GM23248 (cell line): Measurements from ENCODE around the gene SHROOM3. TPM values are rescaled to one million over a fixed set of nuclear protein-coding genes. Genes with fewer than 3 reads are reported as not detected.

ENCODE experiments used
- DNase-seq: peaks from one replicate; pipeline ENCODE4 v3.0.0-alpha.2; 2015
- H2AFZ ChIP-seq: fragments of 200-600 bp; sonication (generic); 2 replicates; pipeline ENCODE4 v1.6.1; 2016; ENCODE audit warnings: antibody characterized with exemption
- H3F3A ChIP-seq: fragments of 200-600 bp; sonication (generic); 2 replicates; pipeline ENCODE4 v1.6.1; 2016; ENCODE audit warnings: mild to moderate bottlenecking, antibody characterized with exemption, mixed run types; ENCODE audit not compliant: insufficient read depth
- H3K27ac ChIP-seq: fragments of 200-600 bp; sonication (generic); 2 replicates; pipeline ENCODE4 v1.5.1; 2016; ENCODE audit warnings: mild to moderate bottlenecking
- H3K27me3 ChIP-seq: fragments of 200-600 bp; sonication (generic); replicated peaks from 2 replicates; pipeline ENCODE4 v1.6.1; 2016; ENCODE audit warnings: mild to moderate bottlenecking; ENCODE audit not compliant: insufficient read depth
- H3K36me3 ChIP-seq: fragments of 200-600 bp; sonication (generic); 2 replicates; pipeline ENCODE4 v1.6.1; 2016; ENCODE audit warnings: low read depth, mild to moderate bottlenecking
- H3K4me1 ChIP-seq: fragments of 200-600 bp; sonication (generic); 2 replicates; pipeline ENCODE4 v1.6.1; 2016; ENCODE audit warnings: mild to moderate bottlenecking; ENCODE audit not compliant: insufficient read depth
- H3K4me2 ChIP-seq: fragments of 200-600 bp; sonication (generic); one replicate; pipeline ENCODE4 v1.6.1; 2016; ENCODE audit warnings: mild to moderate bottlenecking; ENCODE audit not compliant: unreplicated experiment
- H3K4me3 ChIP-seq: fragments of 200-600 bp; sonication (generic); 2 replicates; pipeline ENCODE4 v1.5.1; 2016; ENCODE audit warnings: mild to moderate bottlenecking
- H3K79me2 ChIP-seq: fragments of 200-600 bp; sonication (generic); 2 replicates; pipeline ENCODE4 v1.6.1; 2016; ENCODE audit warnings: mild to moderate bottlenecking; ENCODE audit not compliant: insufficient read depth
- H3K9ac ChIP-seq: fragments of 200-600 bp; sonication (generic); 2 replicates; pipeline ENCODE4 v1.6.1; 2016; ENCODE audit warnings: mild to moderate bottlenecking
- H3K9me2 ChIP-seq: fragments of 200-600 bp; sonication (generic); 2 replicates; pipeline ENCODE4 v1.6.1; 2016; ENCODE audit warnings: mixed run types, mild to moderate bottlenecking, moderate library complexity; ENCODE audit not compliant: insufficient read depth
- H3K9me3 ChIP-seq: fragments of 200-600 bp; sonication (generic); one replicate; pipeline ENCODE4 v1.6.1; 2017; ENCODE audit warnings: low read depth
- H4K20me1 ChIP-seq: fragments of 200-600 bp; sonication (generic); 2 replicates; pipeline ENCODE4 v1.6.0; 2016; ENCODE audit not compliant: insufficient read depth
- EZH2 ChIP-seq: fragments of 200-600 bp; sonication (generic); IDR thresholded peaks from 2 replicates; pipeline ENCODE4 v1.6.1; 2018; ENCODE audit warnings: antibody characterized with exemption, mild to moderate bottlenecking; ENCODE audit not compliant: insufficient read depth, poor library complexity, severe bottlenecking
- EZH2phosphoT487 ChIP-seq: fragments of 200-600 bp; sonication (generic); IDR thresholded peaks from 2 replicates; pipeline ENCODE4 v1.6.1; 2018; ENCODE audit warnings: antibody characterized with exemption, moderate library complexity, mild to moderate bottlenecking, low read depth; ENCODE audit not compliant: insufficient read depth
- WGBS, 2 experiments: methylation state at CpG; one replicate each; pipeline ENCODE4 v1.1.6; 2015 to 2017; ENCODE audit warnings: low lambda C conversion rate in 2 of 2, low coverage in 1 of 2; ENCODE audit errors: missing lambda C conversion rate in 2 of 2; 5-methylcytosine and 5-hydroxymethylcytosine counted together
- in situ Hi-C: fragments of 300-500 bp; cut with MboI; formaldehyde crosslinking; loops from 2 replicates; pipeline ENCODE4 v1.15.0; 2020
- polyA plus RNA-seq: library from polyadenylated mRNA; unstranded; fragments of >200 nt; fragmentation: Nextera tagmentation; extraction: Ambion mirVana; gene quantifications from 2 replicates; pipeline ENCODE4 v1.2.1, GENCODE V29; 2016
- total RNA-seq: library from RNA; depleted of rRNA; stranded (reverse); fragments of >200 nt; shearing (Covaris generic); gene quantifications from 2 replicates; pipeline ENCODE4 v1.2.3, GENCODE V29; 2014

SHROOM3 gene
- total and polyA plus RNA-seq, 2 experiments from 2014 or later, result 9.7 to 44.6 TPM

DNA sequence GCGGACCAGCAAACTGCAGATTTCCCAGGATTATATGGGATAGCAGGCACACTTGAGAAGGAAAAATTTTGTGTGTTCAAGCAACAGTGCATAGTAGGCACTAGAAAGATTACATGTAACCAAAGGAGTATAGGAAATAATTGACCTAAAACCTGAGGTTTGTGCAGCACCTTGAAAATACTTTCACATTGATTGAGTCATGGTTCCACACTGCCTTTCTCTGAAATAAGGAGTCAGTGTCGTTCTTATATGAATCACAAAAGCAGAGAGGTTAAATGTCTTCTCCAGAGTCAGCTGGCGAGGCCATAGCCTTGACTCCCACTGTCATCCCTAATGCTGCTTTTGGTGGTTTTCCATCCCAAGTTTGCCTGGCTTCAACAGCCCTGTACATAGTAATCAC is 324.0 kb downstream of the SHROOM3 start:
- Histone ChIP-seq H3F3A (peaks cover 59% of the 10 kb centered on the region), H3K27ac (peak overlapping the region; percentile 49), H3K4me1 (peaks cover 50% of the 10 kb centered on the region), H3K4me2 (peak overlapping the region; percentile 40), H3K27me3 (no peaks in the 10 kb centered on the region), H2AFZ (no peak overlapping the region), H3K9me3 (no peaks in the 10 kb centered on the region), H3K79me2 (peaks cover 19% of the 10 kb centered on the region; the same call in 1 of the 2 replicates), H3K4me3 (no peak overlapping the region), H4K20me1 (no peaks in the 10 kb centered on the region), H3K9ac (peak overlapping the region; percentile 42), H3K36me3 (peaks cover 38% of the 10 kb centered on the region), H3K9me2 (no peaks in the 10 kb centered on the region)
- DNase-seq, result peak; percentile 67
- TF ChIP-seq EZH2phosphoT487, result no peak
- TF ChIP-seq EZH2, result no peak
- in situ Hi-C loops, result loop anchor here (10.0 kb wide), 1 partner anchor 244 kb away; no protein-coding TSS in a partner anchor
- 59% methylated on average over 3 of the region's 3 CpGs for WGBS, 2 experiments

DNA sequence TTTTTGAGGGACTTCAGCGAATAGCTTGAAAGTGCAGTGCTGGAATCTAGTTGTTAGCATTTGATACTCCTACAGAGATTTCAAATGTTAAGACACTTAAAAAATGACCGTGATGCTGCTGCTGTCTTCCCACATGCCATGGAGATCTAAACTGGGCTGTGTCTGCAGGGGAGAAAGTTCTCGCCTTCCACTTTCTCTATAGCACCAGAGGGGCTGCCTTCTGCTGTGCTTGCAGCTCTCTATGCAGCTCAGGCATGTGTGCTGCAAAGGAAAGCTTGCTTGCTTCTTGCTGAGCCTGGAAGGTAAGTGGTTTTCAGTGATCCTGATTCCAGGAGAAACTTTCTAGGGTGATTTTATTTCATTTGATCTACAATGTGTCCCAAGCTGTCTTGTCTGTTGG is 325.2 kb downstream of the SHROOM3 start:
- Histone ChIP-seq H3K4me2 (no peak overlapping the region), H3K4me1 (peaks cover 50% of the 10 kb centered on the region), H3K4me3 (no peak overlapping the region), H4K20me1 (no peaks in the 10 kb centered on the region), H3F3A (peaks cover 58% of the 10 kb centered on the region), H3K27ac (no peak overlapping the region), H3K9me2 (no peaks in the 10 kb centered on the region), H3K36me3 (peaks cover 33% of the 10 kb centered on the region), H2AFZ (no peak overlapping the region), H3K27me3 (no peaks in the 10 kb centered on the region), H3K9ac (no peak overlapping the region), H3K9me3 (no peaks in the 10 kb centered on the region), H3K79me2 (peaks cover 19% of the 10 kb centered on the region; the same call in 1 of the 2 replicates)
- in situ Hi-C loops, result no loop called here
- 100% methylated on average over 3 of the region's 3 CpGs for WGBS, 2 experiments
- TF ChIP-seq EZH2phosphoT487 (no peak), EZH2 (no peak)
- no peak for DNase-seq

DNA sequence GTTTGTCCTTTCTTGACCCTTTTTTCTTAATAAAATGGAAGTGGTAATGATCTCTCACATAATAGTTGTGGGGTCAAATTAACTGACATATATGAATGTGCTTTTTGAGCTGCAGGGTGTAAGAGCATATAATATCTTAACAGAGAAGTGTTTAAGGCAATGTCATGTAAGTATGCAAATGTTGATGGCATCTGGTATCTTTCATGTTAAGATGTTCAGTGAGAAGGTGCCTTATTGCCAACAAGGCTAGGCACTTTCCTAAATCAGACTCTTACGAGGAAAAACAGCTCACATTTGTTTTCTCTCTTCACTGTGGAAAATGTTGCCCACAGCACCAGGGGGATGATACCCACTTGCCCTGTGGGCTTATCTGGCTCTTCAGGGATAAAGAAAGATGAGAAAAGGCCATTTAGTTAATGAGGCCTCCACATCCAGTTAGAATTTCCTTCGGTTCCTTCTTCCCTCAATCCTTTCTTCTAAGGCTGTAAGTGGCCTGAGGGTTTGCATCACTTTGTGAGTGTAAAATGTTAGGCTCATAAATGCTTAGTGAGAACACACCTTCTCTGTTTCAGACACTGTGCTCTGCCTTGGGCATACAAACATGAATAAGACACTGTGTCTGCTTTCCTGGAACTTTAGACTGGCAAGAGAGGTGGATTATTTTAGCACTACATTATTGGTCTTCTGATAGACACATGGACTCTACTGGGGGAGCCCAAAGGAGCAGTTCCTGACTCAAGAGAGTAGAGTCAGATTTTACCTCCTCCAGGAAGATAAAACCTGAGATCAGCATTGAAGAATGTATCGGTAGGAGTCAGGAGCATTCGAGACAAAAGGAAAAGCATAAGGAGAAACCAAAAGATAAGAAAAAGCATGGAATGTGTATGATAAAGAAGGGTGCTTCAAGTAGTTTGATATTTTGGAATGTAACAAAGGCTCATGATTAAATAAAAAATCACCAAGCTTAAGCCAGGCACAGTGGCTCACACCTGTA is 327.4 kb downstream of the SHROOM3 start:
- no peak overlapping the region for H3K9ac ChIP-seq
- peaks cover 26% of the 10 kb centered on the region for H3K36me3 ChIP-seq
- no peak overlapping the region for H3K4me2 ChIP-seq
- no peak overlapping the region for H3K4me3 ChIP-seq
- no peak for DNase-seq
- H3K4me1 ChIP-seq, result peaks cover 60% of the 10 kb centered on the region
- no peaks in the 10 kb centered on the region for H4K20me1 ChIP-seq
- no peaks in the 10 kb centered on the region for H3K9me2 ChIP-seq
- in situ Hi-C loops, result no loop called here
- H2AFZ ChIP-seq, result no peak overlapping the region
- H3K9me3 ChIP-seq, result no peaks in the 10 kb centered on the region
- H3K79me2 ChIP-seq, result peaks cover 15% of the 10 kb centered on the region; the same call in 1 of the 2 replicates
- TF ChIP-seq EZH2phosphoT487, result no peak
- no peak for TF ChIP-seq EZH2
- WGBS, 2 experiments, result 97 to 99% methylated on average over 4 of the region's 4 CpGs
- no peaks in the 10 kb centered on the region for H3K27me3 ChIP-seq
- 0 out of 2 replicates have a peak overlapping the region, but pooled peaks have one; percentile 9 for H3K27ac ChIP-seq
- peaks cover 70% of the 10 kb centered on the region for H3F3A ChIP-seq

DNA sequence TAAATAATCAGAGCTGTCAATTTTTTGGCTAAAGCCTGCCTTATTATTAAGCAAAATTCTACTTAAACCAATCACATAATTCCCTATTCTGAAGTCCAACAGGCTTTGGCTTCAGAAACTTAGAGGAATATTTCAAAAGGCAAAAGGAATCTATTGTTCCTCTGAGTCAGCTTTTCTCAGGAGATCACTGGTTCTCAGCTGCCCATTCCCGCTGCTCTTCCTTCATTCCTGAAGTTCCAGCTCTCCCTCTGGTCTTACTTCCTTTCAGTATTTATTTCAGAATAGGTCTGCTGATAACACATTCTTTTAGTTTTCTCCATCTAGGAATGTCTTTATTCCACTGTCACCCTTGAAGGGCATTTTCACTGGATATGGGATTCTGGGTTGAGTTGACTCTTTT is 329.2 kb downstream of the SHROOM3 start:
- 3% methylated on average over 1 of the region's 1 CpG for WGBS, 2 experiments
- peaks cover 20% of the 10 kb centered on the region for H3K36me3 ChIP-seq
- peak overlapping the region; percentile 76 for H3K27ac ChIP-seq
- peak overlapping the region; percentile 20; the same call in 1 of the 2 replicates for H3K4me3 ChIP-seq
- no peak overlapping the region for H2AFZ ChIP-seq
- H3K9me3 ChIP-seq, result no peaks in the 10 kb centered on the region
- H3K4me1 ChIP-seq, result peaks cover 54% of the 10 kb centered on the region
- no peaks in the 10 kb centered on the region for H4K20me1 ChIP-seq
- peaks cover 73% of the 10 kb centered on the region for H3F3A ChIP-seq
- H3K4me2 ChIP-seq, result peak overlapping the region; percentile 45
- H3K9me2 ChIP-seq, result no peaks in the 10 kb centered on the region
- no peaks in the 10 kb centered on the region for H3K27me3 ChIP-seq
- H3K79me2 ChIP-seq, result peaks cover 5% of the 10 kb centered on the region; the same call in 1 of the 2 replicates
- peak; percentile 85 for DNase-seq
- TF ChIP-seq EZH2, result no peak
- peak overlapping the region; percentile 18; the same call in 1 of the 2 replicates for H3K9ac ChIP-seq
- in situ Hi-C loops, result no loop called here
